Measurements from ENCODE around the gene RDH13.
"Not testable (repeated sequence)": the region's sequence is repeated elsewhere in the genome, so short reads cannot be mapped to it uniquely, and the experiment has no call there.

Gene RDH13, protein sequence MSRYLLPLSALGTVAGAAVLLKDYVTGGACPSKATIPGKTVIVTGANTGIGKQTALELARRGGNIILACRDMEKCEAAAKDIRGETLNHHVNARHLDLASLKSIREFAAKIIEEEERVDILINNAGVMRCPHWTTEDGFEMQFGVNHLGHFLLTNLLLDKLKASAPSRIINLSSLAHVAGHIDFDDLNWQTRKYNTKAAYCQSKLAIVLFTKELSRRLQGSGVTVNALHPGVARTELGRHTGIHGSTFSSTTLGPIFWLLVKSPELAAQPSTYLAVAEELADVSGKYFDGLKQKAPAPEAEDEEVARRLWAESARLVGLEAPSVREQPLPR

DNA sequence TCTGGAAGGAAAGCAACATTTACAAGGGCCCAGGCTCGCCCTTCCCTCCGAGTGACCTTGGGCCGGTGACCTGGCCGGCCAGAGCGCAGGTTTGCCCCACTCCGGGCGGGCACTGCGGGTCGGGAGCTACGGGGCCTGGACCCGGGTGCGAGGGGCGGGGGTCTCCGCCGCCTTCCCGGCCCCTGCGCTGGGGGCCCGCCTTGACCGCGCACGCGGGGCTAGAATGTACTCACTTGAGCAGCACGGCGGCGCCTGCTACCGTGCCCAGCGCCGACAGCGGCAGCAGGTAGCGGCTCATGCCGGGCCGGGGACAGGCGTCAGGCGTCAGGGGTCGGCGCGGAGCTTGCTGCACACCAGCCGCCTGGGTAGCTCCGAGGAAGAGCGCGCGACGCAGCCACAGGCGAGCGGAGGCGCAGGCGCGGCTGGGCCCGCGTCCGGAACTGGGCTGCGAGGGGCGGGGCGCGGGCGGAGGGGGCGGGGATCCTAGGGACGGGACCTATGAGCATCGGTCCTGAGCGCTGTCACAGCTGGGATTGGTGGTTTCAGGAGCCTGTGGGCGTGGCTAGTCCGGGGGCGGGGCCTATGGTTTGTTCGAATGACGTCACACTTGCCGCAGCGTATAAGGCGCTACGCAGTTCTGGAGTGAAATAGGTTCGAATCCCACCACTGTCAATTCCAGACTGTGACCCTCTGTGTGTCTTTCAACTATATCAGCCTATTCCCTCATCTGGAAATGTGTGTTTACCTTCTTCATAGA is at the start of gene RDH13:
RDH13 (minus strand) TSS at position 414 of the 757 bp plus-strand sequence; CDS start at position 298, 116 bp downstream.
- peak; percentile 96 for DNase-seq (ENCODE audit: low spot score)

DNA sequence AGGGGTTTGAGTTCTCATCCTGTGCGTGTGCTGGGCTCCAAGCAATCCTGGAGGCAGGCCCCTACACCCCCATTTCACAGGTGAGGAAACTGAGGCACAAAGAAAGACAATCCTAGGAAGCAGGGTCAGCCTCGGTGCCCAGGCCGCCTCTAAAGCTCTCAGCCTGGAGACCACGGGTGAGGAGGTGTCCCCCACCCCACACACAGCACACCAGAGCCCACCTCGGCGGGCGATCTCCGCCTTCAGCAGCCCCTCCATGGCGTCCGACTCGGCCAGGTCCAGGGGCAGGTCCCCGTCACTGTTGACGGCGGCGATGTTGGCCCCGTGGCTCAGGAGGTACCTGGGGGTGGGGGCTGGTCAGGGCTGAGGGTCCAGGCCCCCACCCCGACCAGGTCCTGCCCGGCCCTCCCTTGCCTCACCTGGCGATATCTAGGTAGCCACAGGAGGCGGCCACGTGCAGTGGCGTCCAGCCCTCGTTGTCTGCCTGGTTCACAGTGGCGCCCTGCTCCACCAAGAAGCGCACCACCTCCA is 49.4 kb upstream of the RDH13 start:
- no peak for DNase-seq (ENCODE audit: low spot score)

DNA sequence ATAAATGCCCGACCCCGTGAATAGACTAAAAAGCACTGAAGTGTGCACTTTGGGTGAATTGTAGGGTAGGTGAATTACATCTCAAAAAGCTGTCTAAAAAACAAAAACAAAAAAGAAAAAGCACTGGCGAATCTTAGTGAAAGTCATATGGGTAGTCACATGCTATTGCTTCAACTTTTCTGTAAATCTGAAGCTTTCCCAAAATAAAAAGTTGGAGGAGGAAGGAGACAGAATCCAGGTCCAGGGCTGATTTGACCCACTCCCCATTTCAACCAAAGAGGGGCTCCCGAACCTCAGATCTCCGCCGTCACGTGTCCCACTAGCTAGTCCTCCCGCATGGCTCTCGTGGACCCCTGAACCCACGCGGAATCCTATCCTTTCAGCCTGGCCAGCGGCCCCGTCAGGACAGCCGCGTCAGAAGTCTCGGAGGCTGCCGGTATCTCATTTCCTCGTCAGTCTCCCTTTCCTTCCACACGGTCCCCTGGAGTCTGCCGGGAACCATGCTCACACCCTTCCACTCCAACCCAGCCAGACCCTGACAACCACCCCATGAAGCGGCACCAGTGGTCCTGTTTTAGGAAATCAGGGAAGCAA is 48.4 kb upstream of the RDH13 start:
- no peak for DNase-seq (ENCODE audit: low spot score)

DNA sequence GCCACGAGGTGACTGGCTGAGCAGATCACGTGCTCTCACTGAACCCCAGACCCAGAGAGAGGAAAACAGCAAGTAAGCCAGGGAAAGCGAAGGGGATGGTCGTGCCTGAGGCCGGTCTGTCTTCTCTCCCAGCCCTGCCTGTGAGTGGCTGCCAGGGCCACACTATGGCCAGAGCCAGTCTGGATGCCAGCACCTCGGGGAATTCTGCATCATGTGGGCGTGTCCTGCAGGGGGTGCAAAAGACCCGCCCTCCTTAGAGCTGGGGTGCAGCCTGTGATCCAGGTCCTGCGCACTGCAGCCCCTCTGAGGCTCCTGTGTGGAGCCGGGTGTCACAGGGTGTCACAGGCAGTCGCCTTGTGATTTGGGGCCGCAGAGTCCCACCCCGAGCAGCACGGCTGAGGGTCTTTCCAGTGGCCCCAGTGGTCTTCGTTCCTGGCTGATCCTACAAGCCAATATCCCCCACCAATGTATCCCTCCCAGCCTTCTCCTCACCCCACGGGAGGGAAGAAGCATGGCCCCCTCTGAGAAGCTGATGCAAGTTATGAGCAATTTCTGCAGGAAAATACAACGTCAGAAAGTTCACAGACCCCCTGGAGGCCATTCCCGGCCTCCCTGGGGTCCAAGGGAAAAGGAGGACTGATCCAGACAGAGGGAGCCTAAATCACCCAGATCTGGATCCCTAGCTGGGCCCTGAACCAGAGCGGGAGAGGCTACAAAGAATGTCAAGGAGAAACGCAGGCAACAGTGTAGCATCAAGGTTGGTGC is 46.8 kb upstream of the RDH13 start:
- DNase-seq (ENCODE audit: low spot score): no peak

DNA sequence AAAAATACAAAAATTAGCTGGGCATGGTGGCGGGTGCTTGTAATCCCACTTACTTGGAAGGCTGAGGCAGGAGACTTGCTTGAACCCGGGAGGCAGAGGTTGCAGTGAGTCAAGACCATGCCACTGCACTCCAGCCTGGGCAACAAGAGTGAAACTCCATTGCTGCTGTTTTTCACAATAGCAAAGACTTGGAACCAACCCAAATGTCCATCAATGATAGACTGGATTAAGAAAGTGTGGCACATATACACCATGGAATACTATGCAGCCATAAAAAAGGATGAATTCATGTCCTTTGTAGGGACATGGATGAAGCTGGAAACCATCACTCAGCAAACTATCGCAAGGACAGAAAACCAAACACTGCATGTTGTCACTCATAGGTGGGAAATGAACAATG is 44.3 kb upstream of the RDH13 start:
- not testable (repeated sequence) for DNase-seq (ENCODE audit: low spot score)

DNA sequence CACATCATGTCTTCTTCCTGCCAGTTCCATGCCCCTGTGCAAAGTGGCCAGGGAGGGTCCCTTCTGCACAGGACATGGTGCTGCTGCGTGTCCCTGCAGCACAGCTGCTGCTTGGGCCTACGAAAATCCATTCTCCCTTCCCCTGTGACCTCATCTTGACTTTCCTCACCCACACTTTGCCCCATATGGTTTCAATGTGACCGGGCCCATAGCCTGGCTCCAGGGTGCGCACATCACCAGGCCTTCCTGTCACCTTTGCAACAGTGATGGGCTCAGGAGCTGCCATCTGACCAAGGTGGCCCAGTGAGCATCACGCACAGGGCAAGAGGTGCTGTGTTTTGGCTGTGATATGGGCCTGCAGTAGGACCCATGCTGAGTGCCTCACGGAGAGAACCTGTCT is 43.6 kb upstream of the RDH13 start:
- DNase-seq (ENCODE audit: low spot score): no peak

DNA sequence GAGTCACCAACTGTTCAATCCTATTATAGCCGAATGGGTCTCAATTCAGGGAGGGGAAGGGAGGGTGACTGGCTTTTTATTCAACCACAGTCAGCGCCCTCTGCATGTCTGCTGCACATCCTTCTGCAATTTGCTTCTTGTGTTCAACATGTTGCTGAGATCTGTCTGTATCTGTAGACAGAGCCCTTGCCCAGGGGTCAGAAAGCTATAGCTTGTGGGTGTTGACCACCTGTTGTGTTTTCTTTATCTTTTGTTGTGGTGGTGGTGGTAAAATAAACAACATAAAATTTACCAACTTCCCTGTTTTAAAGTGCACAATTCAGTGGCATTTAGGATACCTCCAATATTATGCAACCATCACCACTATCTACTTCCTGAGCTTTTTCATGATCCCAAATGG is 42.3 kb upstream of the RDH13 start:
- DNase-seq (ENCODE audit: low spot score): no peak

DNA sequence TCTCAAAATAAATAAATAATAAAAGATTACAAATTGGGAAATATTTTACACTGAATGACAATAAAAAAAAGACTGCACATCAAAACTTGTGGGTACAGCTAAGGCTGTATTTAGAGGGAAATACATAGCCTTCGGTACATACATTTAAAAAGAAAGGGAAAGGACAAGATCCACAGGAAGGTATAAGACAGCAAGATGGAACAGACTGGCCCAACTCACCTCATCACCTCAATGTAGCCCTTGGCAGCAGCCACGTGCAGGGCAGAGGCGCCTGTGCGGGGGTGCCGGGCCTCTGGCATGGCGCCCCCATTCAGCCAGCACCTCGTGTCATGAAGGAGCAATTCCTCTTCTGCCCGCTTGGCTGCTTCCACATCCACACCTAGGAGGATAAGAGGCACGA is 40.2 kb upstream of the RDH13 start:
- DNase-seq (ENCODE audit: low spot score): no peak

DNA sequence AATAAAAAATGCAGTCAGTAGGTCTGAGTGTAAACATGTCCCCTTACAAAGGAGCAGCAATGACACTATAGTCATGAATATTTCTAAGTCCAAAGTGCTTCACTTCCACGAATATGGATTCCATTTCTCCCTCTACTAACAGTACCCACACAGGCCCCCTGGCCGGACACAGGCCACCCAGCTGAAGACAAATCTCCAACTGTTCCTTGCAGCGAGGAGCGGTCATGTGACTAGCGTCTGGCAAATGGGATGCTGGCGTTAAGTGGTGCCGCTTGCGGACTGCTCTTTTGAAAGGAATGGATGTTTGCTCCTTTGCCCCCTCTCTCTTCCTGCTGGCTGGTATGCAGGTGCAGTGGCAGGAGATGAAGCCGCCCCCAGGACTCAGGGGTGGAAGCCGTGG is 38.3 kb upstream of the RDH13 start:
- no peak for DNase-seq (ENCODE audit: low spot score)

DNA sequence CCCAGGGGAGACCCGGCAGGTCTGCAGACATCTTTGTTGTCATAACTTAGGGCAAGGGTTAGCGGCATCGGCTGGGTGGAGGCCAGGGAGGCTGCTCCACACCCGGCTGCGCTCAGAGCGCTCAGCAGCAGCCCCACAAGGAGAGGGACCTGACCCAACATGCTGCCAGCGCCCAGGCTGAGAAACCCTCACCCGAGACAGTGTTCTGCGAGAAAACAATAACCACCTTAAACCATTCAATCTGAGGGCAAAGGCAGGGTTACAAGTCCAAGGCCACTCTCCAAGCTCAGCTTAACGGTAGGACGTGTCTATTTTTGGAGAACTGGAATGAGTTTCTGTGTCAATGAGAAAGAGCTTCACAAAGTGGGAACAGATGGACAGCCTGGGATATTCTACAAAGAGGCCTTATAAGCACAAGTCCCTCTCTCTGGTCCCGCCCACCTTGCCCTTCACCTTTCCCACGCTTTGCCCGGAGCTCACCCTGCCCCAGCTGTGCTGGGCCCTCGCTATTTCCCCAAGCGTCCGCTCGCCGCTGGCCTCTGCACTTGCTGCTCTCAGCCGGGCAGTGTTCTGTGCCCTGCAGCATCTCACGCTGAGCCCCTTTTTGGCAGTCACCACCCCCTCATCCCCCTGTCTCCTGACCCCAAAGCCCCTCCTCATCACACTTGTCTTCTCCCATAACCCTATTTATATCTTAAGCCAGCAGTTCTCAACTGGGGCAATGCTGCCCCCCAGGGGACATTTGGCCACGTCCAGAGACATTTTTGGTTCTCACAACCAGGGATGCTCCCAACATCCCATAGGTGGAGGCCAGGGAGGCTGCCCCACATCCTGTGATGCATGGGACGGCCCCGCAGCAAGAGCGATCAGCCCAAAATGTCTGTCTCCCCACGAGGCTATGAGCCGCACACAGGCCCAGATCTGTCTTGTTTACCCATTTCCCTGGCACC is 36.9 kb upstream of the RDH13 start:
- DNase-seq (ENCODE audit: low spot score): no peak

DNA sequence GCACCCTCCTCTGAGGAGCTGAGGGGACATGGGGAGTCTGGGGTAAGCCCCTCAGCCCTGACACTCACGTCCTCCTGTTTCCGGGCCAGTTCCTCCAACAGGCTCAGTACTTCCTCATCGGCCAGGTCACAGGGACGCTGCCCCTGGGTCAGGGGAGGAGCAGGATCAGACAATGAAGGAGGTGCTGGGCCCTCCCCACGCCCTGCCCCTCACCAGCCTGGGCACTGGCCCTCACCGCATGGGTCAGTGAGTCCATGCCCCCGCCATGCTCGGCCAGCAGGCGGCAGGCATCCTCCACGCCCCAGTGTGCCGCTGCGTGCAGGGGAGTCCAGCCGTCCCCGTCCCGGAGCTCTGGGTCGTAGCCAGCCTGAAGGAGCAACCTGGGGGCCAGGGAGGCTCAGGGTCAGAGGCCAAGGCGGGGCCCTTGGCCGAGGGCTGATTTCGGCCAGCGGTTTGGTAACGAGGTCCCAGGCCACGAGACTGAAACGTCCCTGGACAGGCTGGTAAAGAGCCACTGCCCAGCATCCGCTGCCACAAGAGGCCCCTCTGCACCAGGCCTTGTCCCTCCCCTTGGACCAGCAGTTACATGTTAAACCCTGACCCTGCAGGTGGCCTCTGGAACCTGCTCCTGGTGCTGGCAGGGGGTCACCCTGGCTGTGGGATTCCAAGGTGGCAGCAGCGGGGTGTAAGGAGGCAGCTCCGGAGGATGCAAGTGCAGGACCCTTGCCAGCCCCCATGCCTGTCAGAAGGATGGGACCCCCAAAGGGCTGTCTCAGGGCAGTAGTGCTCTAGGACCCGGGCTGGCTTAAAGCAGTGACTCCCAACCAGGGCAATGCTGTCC is 36.0 kb upstream of the RDH13 start:
- no peak for DNase-seq (ENCODE audit: low spot score)

DNA sequence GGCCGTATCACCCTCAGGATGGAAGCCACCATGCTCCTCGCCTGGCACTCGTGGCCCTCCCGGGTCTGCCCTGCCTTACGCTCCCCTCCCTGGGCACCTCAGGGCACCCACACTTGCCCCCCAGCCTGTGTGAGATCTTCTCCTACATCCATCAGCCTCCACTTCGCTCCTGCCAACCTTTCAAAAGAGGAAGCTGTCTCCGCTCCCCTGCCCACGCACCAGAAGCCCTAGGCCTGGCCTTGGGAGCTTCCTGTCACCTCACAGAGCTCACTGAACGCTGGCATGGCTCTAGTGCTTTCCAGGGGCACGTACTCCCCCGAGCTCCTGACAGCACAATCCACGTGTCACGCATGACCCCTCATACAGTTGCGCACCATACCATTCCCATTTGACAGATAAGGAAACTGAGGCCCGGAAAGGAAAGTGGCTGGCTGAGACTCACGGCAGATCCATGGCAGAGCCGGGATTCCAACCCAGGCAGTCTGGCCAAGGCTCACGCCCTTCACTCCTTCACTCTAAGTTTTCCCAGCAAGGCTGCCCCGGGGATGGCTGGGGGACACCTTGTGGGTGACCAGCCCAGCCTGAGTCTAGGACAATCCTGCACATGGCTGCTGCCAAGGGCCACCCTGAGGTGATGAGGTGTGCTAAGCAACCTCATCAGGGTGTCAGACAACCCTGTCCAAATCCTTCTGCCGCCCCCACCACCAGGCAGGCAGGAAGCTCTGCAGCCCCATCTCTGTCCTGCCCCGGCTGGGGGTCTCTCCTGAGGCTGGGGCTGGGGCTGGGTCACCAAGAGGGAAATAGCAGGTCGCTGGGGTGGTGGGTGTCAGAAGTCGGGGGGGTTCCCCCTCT is 35.1 kb upstream of the RDH13 start:
- DNase-seq (ENCODE audit: low spot score): no peak

DNA sequence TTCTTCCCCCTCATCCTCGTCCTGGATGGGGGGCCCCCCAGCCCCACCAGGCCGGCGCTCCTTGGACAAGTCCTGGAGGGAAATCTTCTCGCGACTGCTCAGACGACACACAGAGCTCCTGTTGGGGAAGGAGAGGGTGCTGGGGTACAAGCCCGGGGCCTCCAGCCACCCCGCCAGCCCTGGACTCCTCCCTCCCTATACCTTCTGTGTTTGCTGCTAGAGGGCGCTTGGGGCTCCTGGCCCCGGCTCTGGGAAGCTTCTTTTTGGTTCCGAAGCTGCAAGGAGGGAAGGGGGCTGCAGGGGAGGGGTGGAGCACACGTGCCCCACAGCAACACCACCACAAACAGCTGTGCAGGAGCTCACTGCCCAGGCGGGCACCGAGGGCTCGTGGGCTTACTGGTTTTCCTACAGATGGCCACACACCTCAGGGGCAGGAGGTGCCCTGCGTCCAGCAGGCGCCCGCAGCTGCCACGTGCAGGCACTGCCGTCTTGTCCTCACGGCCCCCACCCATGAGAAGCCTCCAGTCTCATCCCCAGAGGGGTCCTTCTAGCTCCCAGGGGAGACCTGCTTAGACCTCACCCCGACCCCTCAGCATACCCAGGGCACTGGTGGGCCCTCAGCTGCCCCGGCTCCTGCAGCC is 33.2 kb upstream of the RDH13 start:
- DNase-seq (ENCODE audit: low spot score): no peak

DNA sequence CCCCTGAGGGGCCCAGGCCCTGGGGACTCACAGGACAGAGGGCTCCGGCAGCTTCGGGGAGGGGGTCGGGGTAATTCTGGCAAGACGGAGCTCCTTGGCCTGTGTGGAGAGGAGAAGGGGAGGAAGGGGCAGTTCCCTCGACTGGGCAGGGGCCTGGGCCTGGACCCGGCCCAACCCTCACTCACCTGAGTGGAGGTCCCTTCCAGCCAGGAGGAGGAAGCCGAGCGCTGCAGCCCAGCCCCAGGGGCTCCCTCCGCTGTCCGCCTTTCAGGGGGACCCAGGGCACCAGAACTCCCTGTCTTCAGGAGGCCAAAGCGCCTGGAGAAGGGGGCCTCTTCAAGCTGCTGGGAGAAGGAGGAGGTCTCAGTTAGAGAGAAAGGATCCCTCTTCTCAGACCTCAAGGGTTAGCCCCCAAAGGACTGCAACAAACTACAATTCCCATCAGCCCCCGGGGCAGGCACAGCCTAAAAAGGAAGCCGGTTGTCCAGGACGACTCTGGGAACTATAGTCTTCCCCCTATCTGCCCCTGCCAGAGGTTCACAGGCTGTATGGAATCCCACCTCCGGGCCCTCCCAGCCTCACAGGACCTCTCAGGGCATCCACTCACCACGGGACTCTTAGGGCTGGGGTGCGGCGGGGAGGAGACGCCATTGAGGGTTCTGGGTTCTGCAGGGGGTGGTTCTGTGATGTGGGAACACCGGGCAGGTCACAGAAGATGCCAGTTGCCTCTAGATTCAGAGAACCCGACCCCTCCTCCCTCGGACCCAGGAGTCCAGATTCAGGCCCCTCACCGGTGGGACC is 32.5 kb upstream of the RDH13 start:
- DNase-seq (ENCODE audit: low spot score): peak; percentile 77

DNA sequence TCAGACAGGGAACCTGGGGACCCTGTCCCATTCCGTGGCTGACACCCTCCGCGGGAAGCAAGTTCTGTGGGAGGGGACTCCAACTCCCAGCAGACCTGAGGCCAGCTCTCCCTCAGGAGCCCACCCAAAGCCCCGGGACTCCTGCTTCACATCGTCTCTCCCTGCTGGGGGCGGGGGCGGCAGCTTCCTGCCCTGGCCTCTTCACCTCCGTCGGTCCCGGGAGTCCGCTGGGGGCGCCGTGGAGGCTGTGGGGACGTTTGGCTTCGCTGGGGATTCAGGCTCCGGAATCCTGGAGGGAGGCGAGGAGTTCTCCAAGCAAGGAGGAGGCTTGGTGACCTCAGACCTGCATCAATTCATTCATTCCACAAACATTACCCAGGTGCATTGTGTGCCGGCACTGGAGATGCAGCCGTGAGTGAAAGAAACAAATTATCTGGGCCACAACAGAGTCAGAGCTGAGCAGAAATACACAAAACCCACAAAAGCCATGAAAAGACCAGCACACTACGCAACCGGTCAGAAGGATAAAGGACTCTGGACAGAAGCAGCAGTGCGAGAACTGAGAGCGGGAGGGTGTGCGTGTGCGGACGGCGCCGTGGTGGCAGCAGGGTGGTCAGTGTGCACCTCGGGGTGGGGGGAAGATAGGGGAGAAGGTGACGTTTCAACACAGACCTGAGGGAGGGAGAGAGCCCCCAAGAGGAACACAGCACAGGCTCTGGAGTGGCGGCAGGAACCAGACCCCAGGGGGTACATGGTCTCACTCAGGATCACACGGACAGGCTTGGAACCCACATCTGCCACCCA is 31.7 kb upstream of the RDH13 start:
- DNase-seq (ENCODE audit: low spot score): no peak

DNA sequence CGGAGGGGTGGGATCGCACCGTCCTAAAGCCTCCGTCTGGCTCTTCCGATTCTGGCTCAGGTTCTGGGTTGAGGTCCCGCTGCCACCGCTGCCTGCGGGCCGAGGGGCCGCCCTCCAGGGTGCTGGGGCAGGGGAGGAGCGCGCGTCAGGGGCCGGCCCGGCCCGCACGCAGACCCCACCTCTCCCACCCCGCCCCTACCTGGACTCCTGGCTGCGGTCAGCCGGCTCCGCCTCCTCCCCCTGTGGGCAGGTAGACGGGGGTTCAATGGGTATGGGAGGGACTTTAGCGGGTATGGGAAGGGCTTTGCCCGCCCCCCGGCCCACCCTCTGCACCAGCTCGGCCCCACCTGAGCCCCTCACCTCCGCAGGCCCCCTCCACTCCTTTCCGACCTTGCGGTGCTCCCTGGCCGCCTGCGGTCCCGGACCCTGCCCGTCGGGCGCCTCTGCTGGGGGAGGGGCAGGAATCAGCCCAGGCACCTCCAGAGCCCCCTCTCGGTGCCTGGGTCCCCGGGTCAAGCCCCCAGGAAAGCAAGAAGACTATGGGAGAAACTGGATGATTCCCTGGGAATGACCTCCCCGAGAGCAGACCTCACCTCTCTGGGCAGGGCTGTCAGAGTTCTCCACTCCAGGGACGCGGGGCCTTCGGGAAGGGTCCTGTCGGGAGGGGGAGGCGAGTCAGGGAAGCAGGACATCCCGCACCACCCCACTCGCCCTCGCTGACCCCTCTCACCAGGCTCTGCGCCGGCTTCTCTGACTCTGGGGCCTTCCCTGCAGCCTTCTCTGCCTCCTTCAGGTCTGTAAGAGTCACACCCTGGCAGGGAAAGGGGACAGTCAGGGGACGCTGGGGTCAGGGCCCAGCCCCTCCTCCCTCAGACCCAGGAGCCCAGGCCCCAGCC is 29.7 kb upstream of the RDH13 start:
- DNase-seq (ENCODE audit: low spot score): no peak
